ENCODE data around the gene CENPC.
"Not testable (repeated sequence)": the region's sequence is repeated elsewhere in the genome, so short reads cannot be mapped to it uniquely, and the experiment has no call there.

CENPC gene

DNA sequence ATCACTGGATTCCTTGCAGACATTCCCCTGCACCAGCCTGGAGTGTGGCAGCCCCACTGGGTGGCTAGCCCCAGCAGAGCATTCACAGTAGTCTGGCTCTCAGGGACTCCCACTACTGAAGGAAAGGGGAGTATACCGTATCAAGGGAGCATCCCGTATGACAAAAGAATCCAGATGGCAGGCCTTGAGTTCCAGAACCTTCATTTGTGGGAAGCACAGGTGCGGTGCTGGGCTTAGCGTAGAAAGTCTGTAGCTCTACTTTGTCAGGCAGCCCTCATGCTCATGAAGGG lies 79.6 kb downstream of the CENPC start:
- TF ChIP-seq L3MBTL2 (conservative IDR thresholded peaks at IDR 0.05) (no peak), ZNF384 (IDR thresholded peaks at IDR 0.05) (no peak), CTBP1 (IDR thresholded peaks at IDR 0.05; ENCODE audit: borderline replicate concordance) (no peak)
- POLR2A ChIA-PET: no interaction called here
- CTCF ChIA-PET: no interaction called here
- no peak for DNase-seq (ENCODE audit: extremely low spot score)

DNA sequence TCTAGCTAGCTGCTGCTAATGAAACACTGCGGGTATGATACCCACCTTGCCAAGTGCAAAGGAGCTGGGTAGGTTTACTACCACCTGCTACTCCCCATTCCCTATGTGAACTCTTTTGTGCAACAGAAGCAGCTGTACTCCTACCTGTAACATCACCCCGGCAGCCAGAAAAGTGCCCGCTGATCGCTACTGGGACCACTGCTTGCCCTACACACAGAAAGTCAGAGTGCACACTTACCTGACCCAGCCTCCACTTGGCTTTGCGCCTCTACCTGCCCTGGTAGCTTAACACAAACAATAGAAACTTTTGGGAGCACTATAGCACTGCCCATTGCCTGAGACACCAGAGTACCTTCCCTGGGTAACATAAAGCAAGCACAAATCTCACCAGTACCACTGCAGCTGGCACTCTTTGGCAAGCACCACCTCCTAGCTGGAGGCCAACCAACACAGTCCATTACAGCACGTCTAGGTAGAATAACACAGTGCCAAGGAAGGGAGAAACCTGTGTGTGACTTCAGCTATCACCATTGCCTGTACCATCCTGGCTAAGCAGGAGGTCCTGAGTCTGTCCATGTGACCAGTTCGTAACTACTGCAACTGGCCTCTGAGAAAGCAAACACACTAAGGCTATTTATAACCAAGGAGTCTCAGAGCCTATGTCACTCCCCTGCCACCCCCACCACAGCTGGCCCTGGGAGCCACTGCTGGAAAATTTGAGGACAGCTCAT lies 80.1 kb downstream of the CENPC start:
- TF ChIP-seq, protein P1, sequence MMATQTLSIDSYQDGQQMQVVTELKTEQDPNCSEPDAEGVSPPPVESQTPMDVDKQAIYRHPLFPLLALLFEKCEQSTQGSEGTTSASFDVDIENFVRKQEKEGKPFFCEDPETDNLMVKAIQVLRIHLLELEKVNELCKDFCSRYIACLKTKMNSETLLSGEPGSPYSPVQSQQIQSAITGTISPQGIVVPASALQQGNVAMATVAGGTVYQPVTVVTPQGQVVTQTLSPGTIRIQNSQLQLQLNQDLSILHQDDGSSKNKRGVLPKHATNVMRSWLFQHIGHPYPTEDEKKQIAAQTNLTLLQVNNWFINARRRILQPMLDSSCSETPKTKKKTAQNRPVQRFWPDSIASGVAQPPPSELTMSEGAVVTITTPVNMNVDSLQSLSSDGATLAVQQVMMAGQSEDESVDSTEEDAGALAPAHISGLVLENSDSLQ (IDR thresholded peaks at IDR 0.05): no peak
- TF ChIP-seq CTBP1 (IDR thresholded peaks at IDR 0.05; ENCODE audit: borderline replicate concordance): no peak
- TF ChIP-seq NFRKB (IDR thresholded peaks at IDR 0.05): no peak
- no peak for TF ChIP-seq LEF1 (IDR thresholded peaks at IDR 0.05; ENCODE audit: borderline replicate concordance)
- no peak for TF ChIP-seq FOXK2 (IDR thresholded peaks at IDR 0.05)
- no peak for TF ChIP-seq SUZ12 (IDR thresholded peaks at IDR 0.05)
- TF ChIP-seq FOXM1 (IDR thresholded peaks at IDR 0.05; ENCODE audit: borderline replicate concordance): no peak
- no peak for TF ChIP-seq HDGF (IDR thresholded peaks at IDR 0.05; ENCODE audit: borderline replicate concordance)
- TF ChIP-seq ARNT (IDR thresholded peaks at IDR 0.05): no peak
- TF ChIP-seq BHLHE40 (IDR thresholded peaks at IDR 0.05; ENCODE audit: borderline replicate concordance): no peak
- TF ChIP-seq FOXA1 (IDR thresholded peaks at IDR 0.05): no peak
- no peak for TF ChIP-seq ZNF384 (IDR thresholded peaks at IDR 0.05)
- TF ChIP-seq ELF4 (IDR thresholded peaks at IDR 0.05): no peak
- no peak for TF ChIP-seq TARDBP (IDR thresholded peaks at IDR 0.05)
- no peak for TF ChIP-seq SP1 (IDR thresholded peaks at IDR 0.05)
- no peak for TF ChIP-seq L3MBTL2 (conservative IDR thresholded peaks at IDR 0.05)
- CTCF ChIA-PET: no interaction called here
- DNase-seq (ENCODE audit: extremely low spot score): no peak
- POLR2A ChIA-PET: no interaction called here

DNA sequence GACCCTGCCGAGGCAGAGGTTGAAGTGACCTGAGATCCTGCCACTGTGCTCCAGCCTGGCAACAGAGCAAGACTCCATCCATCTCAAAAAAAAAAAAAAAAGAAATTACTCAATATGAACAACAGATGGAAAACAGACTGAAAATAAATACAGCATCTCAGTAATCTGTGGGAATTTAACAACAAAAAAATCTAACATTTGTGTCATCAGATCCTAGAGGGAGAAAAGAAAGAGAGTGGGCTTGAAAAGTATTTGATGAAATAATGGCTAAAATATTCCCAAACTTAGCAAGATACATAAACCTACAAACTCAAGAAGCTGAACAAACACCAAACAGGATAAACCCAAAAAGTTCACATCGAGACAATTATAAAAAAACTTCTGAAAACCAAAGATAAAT lies 84.7 kb downstream of the CENPC start:
- ChIA-PET POLR2A (no interaction called here), CTCF (no interaction called here)
- TF ChIP-seq FOXK2 (IDR thresholded peaks at IDR 0.05): no peak
- no peak for TF ChIP-seq ZNF384 (IDR thresholded peaks at IDR 0.05)
- no peak for TF ChIP-seq TARDBP (IDR thresholded peaks at IDR 0.05)
- TF ChIP-seq LEF1 (IDR thresholded peaks at IDR 0.05; ENCODE audit: borderline replicate concordance): no peak
- TF ChIP-seq BHLHE40 (IDR thresholded peaks at IDR 0.05; ENCODE audit: borderline replicate concordance): no peak
- no peak for TF ChIP-seq ELF4 (IDR thresholded peaks at IDR 0.05)
- TF ChIP-seq L3MBTL2 (conservative IDR thresholded peaks at IDR 0.05): no peak
- no peak for TF ChIP-seq FOXA1 (IDR thresholded peaks at IDR 0.05)
- no peak for TF ChIP-seq SUZ12 (IDR thresholded peaks at IDR 0.05)
- TF ChIP-seq ARNT (IDR thresholded peaks at IDR 0.05): no peak
- no peak for TF ChIP-seq SP1 (IDR thresholded peaks at IDR 0.05)
- TF ChIP-seq HDGF (IDR thresholded peaks at IDR 0.05; ENCODE audit: borderline replicate concordance): no peak
- no peak for TF ChIP-seq FOXM1 (IDR thresholded peaks at IDR 0.05; ENCODE audit: borderline replicate concordance)
- TF ChIP-seq, protein P1 (IDR thresholded peaks at IDR 0.05): no peak
- TF ChIP-seq CTBP1 (IDR thresholded peaks at IDR 0.05; ENCODE audit: borderline replicate concordance): no peak
- DNase-seq (ENCODE audit: extremely low spot score): no peak

DNA sequence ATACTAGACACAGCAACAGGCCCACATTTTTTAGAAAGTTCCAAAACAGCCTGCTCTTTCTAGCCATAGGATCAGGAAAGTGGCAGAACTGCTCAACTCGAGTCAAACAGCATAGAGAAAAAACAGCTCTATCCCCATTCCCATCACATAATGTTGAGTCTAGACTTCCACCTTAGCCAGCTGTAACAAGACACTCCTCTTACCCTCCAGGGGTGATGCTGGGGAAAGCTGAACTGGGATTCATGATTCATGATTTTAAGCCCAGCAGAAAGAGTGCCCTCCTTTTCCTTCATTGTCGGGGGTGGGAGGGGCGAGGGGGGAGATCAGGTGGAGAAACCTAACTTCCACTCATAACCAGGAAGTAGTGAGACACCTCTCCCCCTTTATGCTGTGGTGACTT lies 86.1 kb downstream of the CENPC start:
- POLR2A ChIA-PET: no interaction called here
- DNase-seq (ENCODE audit: extremely low spot score): no peak
- no peak for TF ChIP-seq HDGF (IDR thresholded peaks at IDR 0.05; ENCODE audit: borderline replicate concordance)
- TF ChIP-seq BHLHE40 (IDR thresholded peaks at IDR 0.05; ENCODE audit: borderline replicate concordance): no peak
- TF ChIP-seq L3MBTL2 (conservative IDR thresholded peaks at IDR 0.05): no peak
- CTCF ChIA-PET: no interaction called here

DNA sequence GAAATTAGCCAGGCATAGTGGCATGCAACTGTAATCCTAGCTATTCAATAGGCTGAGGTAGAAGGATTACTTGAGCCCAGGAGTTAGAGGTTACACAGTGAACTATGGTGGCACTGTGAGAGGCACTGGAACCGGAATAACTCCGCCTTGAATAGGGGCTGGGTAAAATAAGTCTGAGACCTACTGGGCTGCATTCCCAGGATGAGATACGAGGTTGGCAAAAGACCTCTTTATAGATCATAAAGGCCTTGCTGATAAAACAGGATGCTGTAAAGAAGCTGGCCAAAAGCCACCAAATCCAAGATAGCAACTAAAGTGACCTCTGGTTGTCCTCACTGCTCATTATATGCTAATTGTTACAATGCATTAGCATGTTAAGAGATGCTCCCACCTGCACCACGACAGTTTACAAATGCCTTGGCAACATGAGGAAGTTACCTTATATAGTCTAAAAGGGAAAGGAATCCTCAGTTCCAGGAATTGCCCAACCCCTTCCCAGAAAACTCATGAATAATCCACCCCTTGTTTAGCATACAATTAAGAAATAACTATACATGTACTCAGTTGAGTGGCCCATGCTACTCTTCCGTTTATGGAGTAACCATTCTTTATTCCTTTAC lies 88.6 kb downstream of the CENPC start:
- TF ChIP-seq, protein P1 (IDR thresholded peaks at IDR 0.05): no peak
- no peak for TF ChIP-seq SP1 (IDR thresholded peaks at IDR 0.05)
- TF ChIP-seq ARNT (IDR thresholded peaks at IDR 0.05): no peak
- no peak for TF ChIP-seq L3MBTL2 (conservative IDR thresholded peaks at IDR 0.05)
- TF ChIP-seq LEF1 (IDR thresholded peaks at IDR 0.05; ENCODE audit: borderline replicate concordance): no peak
- no peak for TF ChIP-seq CTBP1 (IDR thresholded peaks at IDR 0.05; ENCODE audit: borderline replicate concordance)
- TF ChIP-seq FOXM1 (IDR thresholded peaks at IDR 0.05; ENCODE audit: borderline replicate concordance): no peak
- TF ChIP-seq ZNF384 (IDR thresholded peaks at IDR 0.05): no peak
- no peak for TF ChIP-seq FOXK2 (IDR thresholded peaks at IDR 0.05)
- no peak for TF ChIP-seq HDGF (IDR thresholded peaks at IDR 0.05; ENCODE audit: borderline replicate concordance)
- TF ChIP-seq NFRKB (IDR thresholded peaks at IDR 0.05): no peak
- no peak for TF ChIP-seq FOXA1 (IDR thresholded peaks at IDR 0.05)
- TF ChIP-seq BHLHE40 (IDR thresholded peaks at IDR 0.05; ENCODE audit: borderline replicate concordance): no peak
- no peak for TF ChIP-seq ELF4 (IDR thresholded peaks at IDR 0.05)
- TF ChIP-seq SUZ12 (IDR thresholded peaks at IDR 0.05): no peak
- no peak for TF ChIP-seq TARDBP (IDR thresholded peaks at IDR 0.05)
- CTCF ChIA-PET: no interaction called here
- POLR2A ChIA-PET: no interaction called here
- no peak for DNase-seq (ENCODE audit: extremely low spot score)

DNA sequence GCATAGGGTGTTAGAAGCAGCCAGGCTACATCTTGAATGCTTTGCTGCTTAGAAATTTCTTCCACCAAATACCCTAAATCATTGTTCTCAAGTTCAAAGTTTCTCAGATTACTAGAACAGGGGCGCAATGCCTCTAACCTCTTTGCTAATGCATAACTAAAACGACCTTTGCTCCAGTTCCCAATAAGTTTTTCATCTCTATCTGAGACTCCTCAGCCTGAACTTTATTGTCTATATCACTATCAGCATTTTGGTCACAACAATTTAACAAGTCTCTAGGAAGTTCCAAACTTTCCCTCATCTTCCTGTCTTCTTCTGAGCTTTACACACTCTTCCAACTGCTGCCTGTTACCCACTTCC lies 92.5 kb downstream of the CENPC start:
- POLR2A ChIA-PET; CTCF ChIA-PET; DNase-seq (ENCODE audit: extremely low spot score): not testable (repeated sequence)

Measured in HEK293T (cell line).